Naive thymus-derived CD8-positive, alpha-beta T cell (primary cell): Measurements from ENCODE around the gene HBA2. TPM values are rescaled to one million over a fixed set of nuclear protein-coding genes. Genes with fewer than 3 reads are reported as not detected.
"Not testable (repeated sequence)": the region's sequence is repeated elsewhere in the genome, so short reads cannot be mapped to it uniquely, and the experiment has no call there.

ENCODE experiments used
- ATAC-seq, 2 donors: fragments of 150-1000 bp; cut with Tn5 transposase in 1 of 2; sonication (Bioruptor Pico), chemical (Tn5 transposase) in 1 of 2; 1 replicate in 1 of 2; 2 replicates in 1 of 2; pipeline ENCODE4 v1.10.0; 2021; ENCODE audit warnings: mild to moderate bottlenecking in 2 of 2, moderate library complexity in 2 of 2
- POLR2A ChIA-PET: fragments of 350-600 bp; sonication (Branson Sonifier 250); formaldehyde crosslinking; loops from one replicate; lab custom pipeline; 2021; ENCODE audit warnings: antibody characterized with exemption; lab: Charles Lee
- DNase-seq, 10 donors: peaks; one replicate each; pipeline versions ENCODE4 v3.0.0 to v3.0.0-alpha.2; 2020 to 2022
- H3K27ac Mint-ChIP-seq, 10 donors: one replicate each; pipeline ENCODE4 v1.8.0; 2020 to 2022; ENCODE audit warnings: mild to moderate bottlenecking in 10 of 10, mixed read lengths in 10 of 10, moderate library complexity in 4 of 10, inconsistent platforms in 1 of 10
- H3K27me3 Mint-ChIP-seq, 5 donors: one replicate each; pipeline ENCODE4 v1.8.0; 2021 to 2022; ENCODE audit warnings: mixed read lengths in 5 of 5
- H3K36me3 Mint-ChIP-seq, 3 donors: one replicate each; pipeline ENCODE4 v1.8.0; 2020 to 2022; ENCODE audit warnings: mixed read lengths in 3 of 3, mild to moderate bottlenecking in 2 of 3, inconsistent platforms in 1 of 3
- H3K4me1 Mint-ChIP-seq, 4 donors: one replicate each; pipeline ENCODE4 v1.8.0; 2021 to 2022; ENCODE audit warnings: mixed read lengths in 4 of 4
- H3K4me3 Mint-ChIP-seq, 10 donors: one replicate each; pipeline ENCODE4 v1.8.0; 2020 to 2022; ENCODE audit warnings: mild to moderate bottlenecking in 10 of 10, mixed read lengths in 10 of 10, moderate library complexity in 6 of 10, inconsistent platforms in 1 of 10
- H3K9me3 Mint-ChIP-seq, 9 donors: one replicate each; pipeline ENCODE4 v1.8.0; 2020 to 2022; ENCODE audit warnings: mixed read lengths in 9 of 9, mild to moderate bottlenecking in 3 of 9, inconsistent platforms in 1 of 9, moderate library complexity in 1 of 9
- polyA plus RNA-seq, 3 donors: library from polyadenylated mRNA; unstranded; fragments of 300-500 nt; fragmentation: Illumina TruSeq; gene quantifications; one replicate each; pipeline ENCODE4 v1.2.3, GENCODE V29; 2021
- total RNA-seq, 8 experiments: library from RNA in 2 of 8; stranded (reverse) in 2 of 8; gene quantifications; one replicate each; pipeline ENCODE4 v1.2.3 and lab custom pipeline; 2021 to 2026

HBA2 gene
- total and polyA plus RNA-seq, 5 experiments from 2014 or later: 0.89 to 8.6 TPM; not detected in 3

DNA sequence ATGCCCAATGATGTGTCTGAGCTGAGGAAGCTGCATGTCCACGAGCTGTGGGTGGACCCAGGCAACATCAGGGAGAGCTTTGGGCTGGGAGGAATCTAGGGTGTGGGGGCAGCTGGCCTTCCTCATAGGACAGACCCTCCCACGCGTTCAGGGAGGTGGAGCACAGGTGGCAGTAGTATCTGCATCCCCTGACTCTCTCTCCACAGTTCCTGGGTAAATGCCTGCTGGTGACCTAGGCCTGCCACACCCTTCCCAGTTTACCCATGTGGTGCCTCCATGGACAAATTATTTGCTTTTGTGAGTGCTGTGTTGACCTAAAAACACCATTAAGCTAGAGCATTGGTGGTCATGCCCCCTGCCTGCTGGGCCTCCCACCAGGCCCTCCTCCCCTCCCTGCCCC is 3.7 kb upstream of the HBA2 start:
- ATAC-seq: no peak
- Mint-ChIP-seq H3K4me1 (peaks cover 4 to 24% (median 19%) of the 10 kb centered on the region in 4 donors), H3K27ac (no peak overlapping the region), H3K9me3 (no peaks in the 10 kb centered on the region), H3K27me3 (peaks cover 14 to 70% (median 33%) of the 10 kb centered on the region in 5 donors), H3K4me3 (peak overlapping the region in 2 of 10 donors; percentile 1 to 33), H3K36me3 (no peaks in the 10 kb centered on the region)
- POLR2A ChIA-PET: no interaction called here
- DNase-seq: no peak

DNA sequence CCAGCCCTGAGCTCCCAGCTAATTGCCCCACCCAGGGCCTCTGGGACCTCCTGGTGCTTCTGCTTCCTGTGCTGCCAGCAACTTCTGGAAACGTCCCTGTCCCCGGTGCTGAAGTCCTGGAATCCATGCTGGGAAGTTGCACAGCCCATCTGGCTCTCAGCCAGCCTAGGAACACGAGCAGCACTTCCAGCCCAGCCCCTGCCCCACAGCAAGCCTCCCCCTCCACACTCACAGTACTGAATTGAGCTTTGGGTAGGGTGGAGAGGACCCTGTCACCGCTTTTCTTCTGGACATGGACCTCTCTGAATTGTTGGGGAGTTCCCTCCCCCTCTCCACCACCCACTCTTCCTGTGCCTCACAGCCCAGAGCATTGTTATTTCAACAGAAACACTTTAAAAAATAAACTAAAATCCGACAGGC is 2.6 kb upstream of the HBA2 start:
- POLR2A ChIA-PET: not testable (repeated sequence)
- peak overlapping the region in 1 of 10 donors; percentile 15 for H3K27ac Mint-ChIP-seq
- H3K4me3 Mint-ChIP-seq: peak overlapping the region in 1 of 10 donors; percentile 14

DNA sequence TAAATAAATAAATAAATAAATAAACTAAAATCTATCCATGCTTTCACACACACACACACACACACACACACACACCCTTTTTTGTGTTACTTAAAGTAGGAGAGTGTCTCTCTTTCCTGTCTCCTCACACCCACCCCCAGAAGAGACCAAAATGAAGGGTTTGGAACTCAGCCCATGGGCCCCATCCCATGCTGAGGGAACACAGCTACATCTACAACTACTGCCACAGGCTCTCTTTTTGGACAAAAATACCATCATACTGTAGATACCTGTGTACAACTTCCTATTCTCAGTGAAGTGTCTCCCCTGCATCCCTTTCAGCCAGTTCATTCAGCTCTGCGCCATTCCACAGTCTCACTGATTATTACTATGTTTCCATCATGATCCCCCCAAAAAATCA is 1.9 kb upstream of the HBA2 start:
- ATAC-seq: no peak
- no peak overlapping the region for H3K27ac Mint-ChIP-seq
- H3K4me3 Mint-ChIP-seq: peak overlapping the region in 1 of 10 donors; percentile 30
- peaks cover 5 to 28% (median 25%) of the 10 kb centered on the region in 4 donors for H3K4me1 Mint-ChIP-seq
- H3K9me3 Mint-ChIP-seq: no peaks in the 10 kb centered on the region
- no peaks in the 10 kb centered on the region for H3K36me3 Mint-ChIP-seq
- H3K27me3 Mint-ChIP-seq: peaks cover 26 to 83% (median 46%) of the 10 kb centered on the region in 5 donors
- no peak for DNase-seq
- POLR2A ChIA-PET: no interaction called here

More for the DNA sequence above, 2.6 kb upstream of the HBA2 start:
- DNase-seq, H3K36me3 Mint-ChIP-seq, H3K9me3 Mint-ChIP-seq, ATAC-seq: not testable (repeated sequence)
- Mint-ChIP-seq H3K27me3 (peaks cover 21 to 80% (median 41%) of the 10 kb centered on the region in 5 donors), H3K4me1 (peaks cover 4 to 30% (median 24%) of the 10 kb centered on the region in 4 donors)

DNA sequence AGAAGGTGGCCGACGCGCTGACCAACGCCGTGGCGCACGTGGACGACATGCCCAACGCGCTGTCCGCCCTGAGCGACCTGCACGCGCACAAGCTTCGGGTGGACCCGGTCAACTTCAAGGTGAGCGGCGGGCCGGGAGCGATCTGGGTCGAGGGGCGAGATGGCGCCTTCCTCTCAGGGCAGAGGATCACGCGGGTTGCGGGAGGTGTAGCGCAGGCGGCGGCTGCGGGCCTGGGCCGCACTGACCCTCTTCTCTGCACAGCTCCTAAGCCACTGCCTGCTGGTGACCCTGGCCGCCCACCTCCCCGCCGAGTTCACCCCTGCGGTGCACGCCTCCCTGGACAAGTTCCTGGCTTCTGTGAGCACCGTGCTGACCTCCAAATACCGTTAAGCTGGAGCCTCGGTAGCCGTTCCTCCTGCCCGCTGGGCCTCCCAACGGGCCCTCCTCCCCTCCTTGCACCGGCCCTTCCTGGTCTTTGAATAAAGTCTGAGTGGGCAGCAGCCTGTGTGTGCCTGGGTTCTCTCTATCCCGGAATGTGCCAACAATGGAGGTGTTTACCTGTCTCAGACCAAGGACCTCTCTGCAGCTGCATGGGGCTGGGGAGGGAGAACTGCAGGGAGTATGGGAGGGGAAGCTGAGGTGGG is 657 bp downstream of the HBA2 start:
- DNase-seq, POLR2A ChIA-PET, H3K36me3 Mint-ChIP-seq, ATAC-seq, H3K27ac Mint-ChIP-seq, H3K9me3 Mint-ChIP-seq: not testable (repeated sequence)
- H3K4me3 Mint-ChIP-seq: peak overlapping the region in 6 of 10 donors; percentile 26 to 74 (median 54)
- H3K27me3 Mint-ChIP-seq: peaks cover 28 to 76% (median 48%) of the 10 kb centered on the region in 5 donors
- peaks cover 4 to 23% (median 19%) of the 10 kb centered on the region in 4 donors for H3K4me1 Mint-ChIP-seq

DNA sequence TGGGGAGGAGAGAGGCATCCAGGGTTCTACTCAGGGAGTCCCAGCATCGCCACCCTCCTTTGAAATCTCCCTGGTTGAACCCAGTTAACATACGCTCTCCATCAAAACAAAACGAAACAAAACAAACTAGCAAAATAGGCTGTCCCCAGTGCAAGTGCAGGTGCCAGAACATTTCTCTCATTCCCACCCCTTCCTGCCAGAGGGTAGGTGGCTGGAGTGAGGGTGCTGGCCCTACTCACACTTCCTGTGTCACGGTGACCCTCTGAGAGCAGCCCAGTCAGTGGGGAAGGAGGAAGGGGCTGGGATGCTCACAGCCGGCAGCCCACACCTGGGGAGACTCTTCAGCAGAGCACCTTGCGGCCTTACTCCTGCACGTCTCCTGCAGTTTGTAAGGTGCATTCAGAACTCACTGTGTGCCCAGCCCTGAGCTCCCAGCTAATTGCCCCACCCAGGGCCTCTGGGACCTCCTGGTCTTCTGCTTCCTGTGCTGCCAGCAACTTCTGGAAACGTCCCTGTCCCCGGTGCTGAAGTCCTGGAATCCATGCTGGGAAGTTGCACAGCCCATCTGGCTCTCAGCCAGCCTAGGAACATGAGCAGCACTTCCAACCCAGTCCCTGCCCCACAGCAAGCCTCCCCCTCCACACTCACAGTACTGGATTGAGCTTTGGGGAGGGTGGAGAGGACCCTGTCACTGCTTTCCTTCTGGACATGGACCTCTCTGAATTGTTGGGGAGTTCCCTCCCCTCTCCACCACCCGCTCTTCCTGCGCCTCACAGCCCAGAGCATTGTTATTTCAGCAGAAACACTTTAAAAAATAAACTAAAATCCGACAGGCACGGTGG is 1.5 kb downstream of the HBA2 start:
- H3K9me3 Mint-ChIP-seq, H3K36me3 Mint-ChIP-seq, H3K27ac Mint-ChIP-seq, DNase-seq, ATAC-seq: not testable (repeated sequence)
- peaks cover 4 to 23% (median 19%) of the 10 kb centered on the region in 4 donors for H3K4me1 Mint-ChIP-seq
- H3K27me3 Mint-ChIP-seq: peaks cover 25 to 68% (median 46%) of the 10 kb centered on the region in 5 donors
- H3K4me3 Mint-ChIP-seq: peak overlapping the region in 7 of 10 donors; percentile 6 to 74 (median 59)
- POLR2A ChIA-PET: interaction anchor here (0.6 kb wide), 1 partner anchor 193 kb away, joined by 3 read pairs; no protein-coding TSS in a partner anchor

DNA sequence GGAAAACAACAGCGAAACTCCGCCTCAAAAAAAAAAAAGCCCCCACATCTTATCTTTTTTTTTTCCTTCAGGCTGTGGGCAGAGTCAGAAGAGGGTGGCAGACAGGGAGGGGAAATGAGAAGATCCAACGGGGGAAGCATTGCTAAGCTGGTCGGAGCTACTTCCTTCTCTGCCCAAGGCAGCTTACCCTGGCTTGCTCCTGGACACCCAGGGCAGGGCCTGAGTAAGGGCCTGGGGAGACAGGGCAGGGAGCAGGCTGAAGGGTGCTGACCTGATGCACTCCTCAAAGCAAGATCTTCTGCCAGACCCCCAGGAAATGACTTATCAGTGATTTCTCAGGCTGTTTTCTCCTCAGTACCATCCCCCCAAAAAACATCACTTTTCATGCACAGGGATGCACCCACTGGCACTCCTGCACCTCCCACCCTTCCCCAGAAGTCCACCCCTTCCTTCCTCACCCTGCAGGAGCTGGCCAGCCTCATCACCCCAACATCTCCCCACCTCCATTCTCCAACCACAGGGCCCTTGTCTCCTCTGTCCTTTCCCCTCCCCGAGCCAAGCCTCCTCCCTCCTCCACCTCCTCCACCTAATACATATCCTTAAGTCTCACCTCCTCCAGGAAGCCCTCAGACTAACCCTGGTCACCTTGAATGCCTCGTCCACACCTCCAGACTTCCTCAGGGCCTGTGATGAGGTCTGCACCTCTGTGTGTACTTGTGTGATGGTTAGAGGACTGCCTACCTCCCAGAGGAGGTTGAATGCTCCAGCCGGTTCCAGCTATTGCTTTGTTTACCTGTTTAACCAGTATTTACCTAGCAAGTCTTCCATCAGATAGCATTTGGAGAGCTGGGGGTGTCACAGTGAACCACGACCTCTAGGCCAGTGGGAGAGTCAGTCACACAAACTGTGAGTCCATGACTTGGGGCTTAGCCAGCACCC is 2.6 kb downstream of the HBA2 start:
- H3K27me3 Mint-ChIP-seq: peaks cover 25 to 57% (median 48%) of the 10 kb centered on the region in 5 donors
- no peaks in the 10 kb centered on the region for H3K9me3 Mint-ChIP-seq
- peak overlapping the region; percentile 1 to 74 (median 59) for H3K4me3 Mint-ChIP-seq
- POLR2A ChIA-PET: interaction anchor here (0.6 kb wide), 1 partner anchor 192 kb away, joined by 3 read pairs; no protein-coding TSS in a partner anchor
- H3K4me1 Mint-ChIP-seq: peaks cover 4 to 27% (median 19%) of the 10 kb centered on the region in 4 donors
- H3K27ac Mint-ChIP-seq: peak overlapping the region in 2 of 10 donors; percentile 10 to 29
- DNase-seq: no peak
- H3K36me3 Mint-ChIP-seq: no peaks in the 10 kb centered on the region
- no peak for ATAC-seq

DNA sequence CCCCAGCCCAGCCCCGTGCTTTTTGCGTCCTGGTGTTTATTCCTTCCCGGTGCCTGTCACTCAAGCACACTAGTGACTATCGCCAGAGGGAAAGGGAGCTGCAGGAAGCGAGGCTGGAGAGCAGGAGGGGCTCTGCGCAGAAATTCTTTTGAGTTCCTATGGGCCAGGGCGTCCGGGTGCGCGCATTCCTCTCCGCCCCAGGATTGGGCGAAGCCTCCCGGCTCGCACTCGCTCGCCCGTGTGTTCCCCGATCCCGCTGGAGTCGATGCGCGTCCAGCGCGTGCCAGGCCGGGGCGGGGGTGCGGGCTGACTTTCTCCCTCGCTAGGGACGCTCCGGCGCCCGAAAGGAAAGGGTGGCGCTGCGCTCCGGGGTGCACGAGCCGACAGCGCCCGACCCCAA is 3.3 kb downstream of the HBA2 start:
- H3K9me3 Mint-ChIP-seq, H3K27ac Mint-ChIP-seq, ATAC-seq, DNase-seq, POLR2A ChIA-PET, H3K36me3 Mint-ChIP-seq: not testable (repeated sequence)
- H3K4me3 Mint-ChIP-seq: peak overlapping the region in 6 of 10 donors; percentile 28 to 57 (median 38)
- peaks cover 21 to 49% (median 42%) of the 10 kb centered on the region in 5 donors for H3K27me3 Mint-ChIP-seq
- peaks cover 1 to 27% (median 19%) of the 10 kb centered on the region in 4 donors for H3K4me1 Mint-ChIP-seq

DNA sequence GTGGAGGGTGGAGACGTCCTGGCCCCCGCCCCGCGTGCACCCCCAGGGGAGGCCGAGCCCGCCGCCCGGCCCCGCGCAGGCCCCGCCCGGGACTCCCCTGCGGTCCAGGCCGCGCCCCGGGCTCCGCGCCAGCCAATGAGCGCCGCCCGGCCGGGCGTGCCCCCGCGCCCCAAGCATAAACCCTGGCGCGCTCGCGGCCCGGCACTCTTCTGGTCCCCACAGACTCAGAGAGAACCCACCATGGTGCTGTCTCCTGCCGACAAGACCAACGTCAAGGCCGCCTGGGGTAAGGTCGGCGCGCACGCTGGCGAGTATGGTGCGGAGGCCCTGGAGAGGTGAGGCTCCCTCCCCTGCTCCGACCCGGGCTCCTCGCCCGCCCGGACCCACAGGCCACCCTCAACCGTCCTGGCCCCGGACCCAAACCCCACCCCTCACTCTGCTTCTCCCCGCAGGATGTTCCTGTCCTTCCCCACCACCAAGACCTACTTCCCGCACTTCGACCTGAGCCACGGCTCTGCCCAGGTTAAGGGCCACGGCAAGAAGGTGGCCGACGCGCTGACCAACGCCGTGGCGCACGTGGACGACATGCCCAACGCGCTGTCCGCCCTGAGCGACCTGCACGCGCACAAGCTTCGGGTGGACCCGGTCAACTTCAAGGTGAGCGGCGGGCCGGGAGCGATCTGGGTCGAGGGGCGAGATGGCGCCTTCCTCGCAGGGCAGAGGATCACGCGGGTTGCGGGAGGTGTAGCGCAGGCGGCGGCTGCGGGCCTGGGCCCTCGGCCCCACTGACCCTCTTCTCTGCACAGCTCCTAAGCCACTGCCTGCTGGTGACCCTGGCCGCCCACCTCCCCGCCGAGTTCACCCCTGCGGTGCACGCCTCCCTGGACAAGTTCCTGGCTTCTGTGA is 4.1 kb downstream of the HBA2 start, which contains the start of gene HBA1:
HBA1 (plus strand) TSS at position 204 of the 906 bp plus-strand sequence; CDS start at position 241, 37 bp downstream.
- H3K36me3 Mint-ChIP-seq, POLR2A ChIA-PET, H3K27ac Mint-ChIP-seq, H3K9me3 Mint-ChIP-seq: not testable (repeated sequence)
- peak in 1 of 10 donors; percentile 21 for DNase-seq
- H3K27me3 Mint-ChIP-seq: peaks cover 20 to 42% (median 38%) of the 10 kb centered on the region in 5 donors
- peak within 1 kb of the TSS in 9 of 10 donors; percentile 28 to 69 (median 58) for H3K4me3 Mint-ChIP-seq
- peaks cover 1 to 27% (median 20%) of the 10 kb centered on the region in 4 donors for H3K4me1 Mint-ChIP-seq
- ATAC-seq: peak; percentile 31 to 37

DNA sequence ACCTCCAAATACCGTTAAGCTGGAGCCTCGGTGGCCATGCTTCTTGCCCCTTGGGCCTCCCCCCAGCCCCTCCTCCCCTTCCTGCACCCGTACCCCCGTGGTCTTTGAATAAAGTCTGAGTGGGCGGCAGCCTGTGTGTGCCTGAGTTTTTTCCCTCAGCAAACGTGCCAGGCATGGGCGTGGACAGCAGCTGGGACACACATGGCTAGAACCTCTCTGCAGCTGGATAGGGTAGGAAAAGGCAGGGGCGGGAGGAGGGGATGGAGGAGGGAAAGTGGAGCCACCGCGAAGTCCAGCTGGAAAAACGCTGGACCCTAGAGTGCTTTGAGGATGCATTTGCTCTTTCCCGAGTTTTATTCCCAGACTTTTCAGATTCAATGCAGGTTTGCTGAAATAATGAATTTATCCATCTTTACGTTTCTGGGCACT is 4.7 kb downstream of the HBA2 start:
- Mint-ChIP-seq H3K4me3 (peak overlapping the region in 8 of 10 donors; percentile 33 to 69 (median 44)), H3K27me3 (peaks cover 18 to 39% (median 36%) of the 10 kb centered on the region in 5 donors), H3K4me1 (peaks cover 1 to 27% (median 20%) of the 10 kb centered on the region in 4 donors), H3K9me3 (no peaks in the 10 kb centered on the region), H3K27ac (no peak overlapping the region), H3K36me3 (no peaks in the 10 kb centered on the region)
- no peak for ATAC-seq
- POLR2A ChIA-PET: no interaction called here
- no peak for DNase-seq

DNA sequence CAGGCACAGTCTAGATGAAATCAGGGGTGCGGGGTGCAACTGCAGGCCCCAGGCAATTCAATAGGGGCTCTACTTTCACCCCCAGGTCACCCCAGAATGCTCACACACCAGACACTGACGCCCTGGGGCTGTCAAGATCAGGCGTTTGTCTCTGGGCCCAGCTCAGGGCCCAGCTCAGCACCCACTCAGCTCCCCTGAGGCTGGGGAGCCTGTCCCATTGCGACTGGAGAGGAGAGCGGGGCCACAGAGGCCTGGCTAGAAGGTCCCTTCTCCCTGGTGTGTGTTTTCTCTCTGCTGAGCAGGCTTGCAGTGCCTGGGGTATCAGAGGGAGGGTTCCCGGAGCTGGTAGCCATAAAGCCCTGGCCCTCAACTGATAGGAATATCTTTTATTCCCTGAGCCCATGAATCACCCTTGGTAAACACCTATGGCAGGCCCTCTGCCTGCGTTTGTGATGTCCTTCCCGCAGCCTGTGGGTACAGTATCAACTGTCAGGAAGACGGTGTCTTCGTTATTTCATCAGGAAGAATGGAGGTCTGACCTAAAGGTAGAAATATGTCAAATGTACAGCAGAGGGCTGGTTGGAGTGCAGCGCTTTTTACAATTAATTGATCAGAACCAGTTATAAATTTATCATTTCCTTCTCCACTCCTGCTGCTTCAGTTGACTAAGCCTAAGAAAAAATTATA is 5.4 kb downstream of the HBA2 start:
- H3K27ac Mint-ChIP-seq: no peak overlapping the region
- no peaks in the 10 kb centered on the region for H3K36me3 Mint-ChIP-seq
- H3K9me3 Mint-ChIP-seq: no peaks in the 10 kb centered on the region
- H3K4me1 Mint-ChIP-seq: peaks cover 1 to 27% (median 20%) of the 10 kb centered on the region in 4 donors
- POLR2A ChIA-PET: interaction anchor here (0.5 kb wide), 1 partner anchor 23 kb away, joined by 3 read pairs; no protein-coding TSS in a partner anchor
- H3K27me3 Mint-ChIP-seq: peaks cover 18 to 39% (median 36%) of the 10 kb centered on the region in 5 donors
- peak overlapping the region in 8 of 10 donors; percentile 33 to 62 (median 44) for H3K4me3 Mint-ChIP-seq
- ATAC-seq (no peak), DNase-seq (no peak)
